ENCODE data around the gene TMEM229B.

TMEM229B gene

DNA sequence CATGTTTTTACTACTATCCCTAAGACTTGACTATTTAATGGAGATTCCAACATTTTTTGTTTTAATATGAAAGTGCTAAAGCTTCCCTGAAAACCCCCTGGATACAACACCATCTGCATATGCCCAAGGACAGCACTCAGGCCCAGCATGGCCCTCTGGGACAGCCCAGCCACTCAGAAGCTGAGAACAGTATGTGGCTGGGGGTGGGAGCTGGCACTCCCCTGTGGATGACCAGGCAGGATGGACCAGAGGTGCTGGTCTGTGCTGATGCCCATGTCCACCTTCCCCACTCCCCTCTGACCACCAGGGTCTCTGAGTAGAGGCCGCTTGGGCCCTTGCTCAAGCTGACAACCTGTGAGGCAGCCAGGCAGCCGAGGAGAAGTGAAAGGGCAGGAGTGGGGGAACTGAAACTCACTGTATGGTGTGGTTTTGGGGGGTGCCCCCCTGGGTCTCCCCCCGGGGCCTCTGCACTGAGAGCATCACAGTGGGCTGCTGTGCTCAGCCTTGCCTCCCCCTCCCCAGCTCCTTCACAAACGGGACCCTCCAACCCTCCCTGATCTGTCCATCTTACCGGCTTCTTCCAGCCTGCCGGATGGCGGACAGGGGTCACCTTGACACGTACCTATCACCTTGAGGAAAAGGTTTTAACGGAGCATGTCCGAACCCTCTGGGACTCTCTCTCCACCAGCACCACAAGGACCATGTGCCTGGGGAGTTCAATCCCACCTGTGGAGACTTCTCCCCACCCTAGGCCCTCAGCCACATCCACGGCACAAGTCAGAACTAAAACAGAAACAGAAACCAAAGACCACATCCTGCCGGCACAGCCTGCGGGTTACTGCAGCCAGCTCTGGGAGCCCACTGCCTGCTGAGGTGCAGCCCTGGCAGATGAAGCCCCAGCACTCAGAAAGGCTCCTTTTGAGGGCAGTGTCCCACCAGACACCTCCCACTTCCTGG, at the start of gene TMEM229B:
Gene TMEM229B, minus strand, starts transcription at position 785 of the 957 bp plus-strand sequence. CDS start 14,798 bp downstream, outside the sequence.
- DNase-seq (ENCODE audit: low spot score) = peak; percentile 83

DNA sequence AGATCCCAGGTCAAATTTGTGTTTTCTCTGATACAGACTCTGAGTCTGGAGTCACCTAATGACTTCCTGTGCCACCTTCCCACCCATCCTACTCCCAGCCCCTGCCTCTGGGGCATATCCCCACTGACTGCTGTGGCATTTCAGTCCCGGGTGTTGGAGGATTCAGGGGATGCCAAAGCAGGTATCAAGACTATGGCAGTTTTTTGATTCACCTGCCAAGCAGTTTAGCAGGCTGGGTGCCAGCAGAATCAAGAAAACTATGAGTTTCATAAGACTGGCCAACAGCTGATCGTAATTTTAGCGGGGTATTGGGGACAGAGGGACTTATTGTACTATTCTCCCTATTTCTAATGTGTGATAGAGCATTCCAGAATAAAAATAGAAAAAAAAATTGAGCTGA, 49.2 kb upstream of the TMEM229B start:
- no peak for DNase-seq (ENCODE audit: low spot score)

DNA sequence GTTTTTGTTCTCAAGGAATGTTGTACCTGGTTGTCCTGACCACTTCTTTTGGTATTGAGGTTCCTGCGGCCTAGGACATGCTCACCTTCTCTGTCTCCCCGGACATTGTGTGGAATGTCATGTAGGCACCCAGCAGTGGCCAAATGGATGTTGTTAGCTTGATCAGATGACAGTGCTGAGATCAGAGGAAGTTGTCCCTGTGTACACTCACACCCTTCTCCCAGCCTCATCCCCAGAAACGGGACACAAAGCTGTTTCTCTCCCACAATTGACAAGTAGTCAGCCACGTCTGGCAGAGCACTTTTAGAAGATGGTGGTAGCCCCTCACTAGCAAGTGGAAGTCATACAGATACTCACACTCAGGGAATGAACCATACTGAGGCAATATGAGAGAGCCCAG, 47.6 kb upstream of the TMEM229B start:
- no peak for DNase-seq (ENCODE audit: low spot score)

DNA sequence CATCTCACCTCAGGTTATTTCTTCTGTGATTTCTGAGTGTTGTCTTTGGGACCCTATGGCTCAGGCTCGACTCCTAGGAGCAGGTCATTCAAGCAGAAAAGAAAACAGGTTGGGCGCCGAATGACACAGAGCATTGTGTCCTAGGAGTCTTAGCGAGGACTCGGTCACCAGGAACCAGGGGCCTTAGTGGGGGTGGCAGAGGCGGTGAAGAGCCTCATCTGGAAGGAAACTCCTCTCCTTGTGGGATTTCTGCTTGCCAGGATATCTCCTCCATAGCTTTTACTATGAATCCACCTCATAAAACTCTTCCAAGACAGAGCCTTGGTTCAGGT, 45.2 kb upstream of the TMEM229B start:
- DNase-seq (ENCODE audit: low spot score) = no peak

DNA sequence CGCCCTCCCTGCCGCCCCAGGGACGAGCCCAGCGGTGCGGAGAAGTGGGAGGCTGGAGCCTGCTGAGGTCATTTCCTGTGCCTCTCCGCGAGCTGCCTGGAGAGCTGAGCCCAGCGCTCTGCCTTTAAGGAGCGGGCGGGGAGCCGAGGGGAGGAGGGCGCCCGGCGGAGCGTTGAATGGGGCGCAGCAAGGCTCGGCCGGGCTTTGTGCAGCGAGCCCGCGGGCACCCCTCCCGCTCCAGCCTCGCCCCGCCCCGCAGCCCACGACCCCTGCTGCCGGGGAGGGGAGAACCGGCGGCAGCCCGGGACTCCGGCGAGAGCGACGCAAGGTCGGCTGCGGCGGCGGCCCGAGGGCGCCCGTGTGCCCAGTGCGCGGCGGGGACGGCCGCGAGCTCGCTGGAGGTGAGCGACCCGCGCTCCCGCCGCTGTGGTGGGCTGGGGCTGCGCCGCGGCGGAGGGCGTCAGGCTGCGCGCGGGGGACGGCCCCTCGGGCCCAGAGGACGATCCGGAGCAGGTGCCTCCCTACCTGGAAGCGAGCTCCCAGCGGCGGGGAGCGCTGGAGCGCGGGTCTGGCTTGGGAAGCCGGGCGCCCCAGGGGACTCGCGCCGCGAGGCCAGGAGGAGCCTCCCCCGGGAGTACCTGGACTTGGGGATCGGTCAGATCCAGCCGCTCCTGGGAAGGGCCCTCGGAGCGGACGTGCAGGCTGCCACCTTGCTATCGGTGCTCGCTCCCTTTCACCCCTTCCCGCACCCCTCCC, 44.7 kb upstream of the TMEM229B start, which contains the start of gene PLEKHH1:
Gene PLEKHH1, plus strand, starts transcription at position 293 of the 756 bp plus-strand sequence. CDS start 8,578 bp downstream, outside the sequence.
- DNase-seq (ENCODE audit: low spot score) = no peak

DNA sequence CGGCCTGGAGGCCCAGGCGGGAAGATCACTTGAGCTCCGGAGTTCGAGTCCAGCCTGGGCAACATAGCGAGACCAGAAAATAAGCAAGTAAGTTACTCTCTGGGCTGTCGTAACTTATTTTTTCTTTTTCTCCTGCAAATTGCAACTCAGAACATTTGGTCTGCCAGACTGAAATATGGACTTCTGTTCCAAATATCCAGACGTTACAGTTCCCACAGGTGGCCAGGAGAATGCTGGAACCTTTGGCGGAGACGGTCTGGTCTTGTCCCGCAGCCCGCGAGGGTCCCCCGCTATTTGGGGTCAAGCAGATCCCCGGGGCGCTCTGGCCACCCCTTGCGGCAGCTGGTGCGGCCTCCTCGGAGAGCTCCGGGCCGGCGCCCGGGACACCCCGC, 44.1 kb upstream of the TMEM229B start:
- no peak for DNase-seq (ENCODE audit: low spot score)

DNA sequence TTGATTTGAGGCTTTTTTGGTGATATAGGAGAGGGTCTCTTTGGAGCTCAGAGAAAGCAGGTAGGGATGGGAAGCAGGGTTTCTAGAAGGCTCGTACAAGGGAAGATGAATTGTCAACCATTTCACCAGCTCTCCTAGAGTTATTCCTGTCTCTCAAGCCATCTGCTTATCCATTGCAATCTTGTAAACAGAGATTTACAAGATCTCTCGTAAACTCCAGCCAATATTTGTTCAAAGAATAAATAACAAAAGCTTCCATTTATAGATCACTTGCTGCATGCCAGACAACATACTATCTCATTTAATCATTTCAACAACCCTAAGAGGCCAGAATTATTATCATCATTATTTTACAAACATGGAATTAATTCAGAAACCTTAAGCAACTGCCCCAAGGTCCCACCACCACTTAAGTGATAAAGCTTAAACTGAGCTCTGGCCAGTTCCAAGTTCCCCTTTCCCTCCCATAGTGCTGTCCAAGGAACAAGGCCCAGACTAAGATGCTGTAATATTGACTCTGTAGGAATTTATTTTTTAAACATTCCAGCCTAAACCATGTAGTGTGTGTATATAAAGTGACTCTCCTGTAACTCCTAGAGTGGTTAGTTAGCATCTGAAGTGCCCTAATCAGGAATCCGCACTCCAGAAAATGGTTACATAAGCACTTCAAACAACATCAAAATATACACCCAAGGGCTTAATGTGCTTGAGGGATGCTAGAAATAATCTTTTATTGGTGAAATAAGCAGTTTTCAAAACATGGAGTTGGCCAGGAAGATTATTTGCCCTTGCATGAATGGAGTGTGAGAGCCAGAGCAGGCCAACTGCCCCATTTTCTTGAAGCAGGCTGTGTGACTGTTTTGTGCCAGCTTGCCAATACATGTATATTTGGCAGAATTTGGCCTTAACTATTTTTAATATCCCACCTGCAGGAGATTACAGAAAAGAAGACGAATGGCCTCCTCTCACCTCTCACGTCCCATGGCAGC, 41.7 kb upstream of the TMEM229B start:
- no peak for DNase-seq (ENCODE audit: low spot score)

DNA sequence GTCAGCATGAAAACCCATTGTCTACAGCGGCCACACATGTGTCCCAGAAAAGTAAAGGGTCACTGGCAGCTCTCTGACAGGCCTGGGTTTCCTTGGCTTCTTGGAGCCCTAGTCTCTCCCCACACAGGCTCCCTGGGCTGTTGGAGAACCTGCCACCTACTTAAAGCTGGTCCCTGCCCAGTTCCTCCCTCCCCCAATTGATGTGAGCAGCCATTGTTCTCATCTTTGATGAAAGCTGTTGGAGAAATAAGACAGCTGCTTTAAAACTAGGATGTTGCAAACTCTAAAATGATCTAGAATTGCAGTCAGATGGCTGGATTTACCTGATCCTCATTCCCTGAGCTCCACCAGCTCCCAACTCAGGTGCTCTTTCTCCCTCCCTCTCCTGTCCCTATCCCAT, 39.8 kb upstream of the TMEM229B start:
- DNase-seq (ENCODE audit: low spot score) = no peak

DNA sequence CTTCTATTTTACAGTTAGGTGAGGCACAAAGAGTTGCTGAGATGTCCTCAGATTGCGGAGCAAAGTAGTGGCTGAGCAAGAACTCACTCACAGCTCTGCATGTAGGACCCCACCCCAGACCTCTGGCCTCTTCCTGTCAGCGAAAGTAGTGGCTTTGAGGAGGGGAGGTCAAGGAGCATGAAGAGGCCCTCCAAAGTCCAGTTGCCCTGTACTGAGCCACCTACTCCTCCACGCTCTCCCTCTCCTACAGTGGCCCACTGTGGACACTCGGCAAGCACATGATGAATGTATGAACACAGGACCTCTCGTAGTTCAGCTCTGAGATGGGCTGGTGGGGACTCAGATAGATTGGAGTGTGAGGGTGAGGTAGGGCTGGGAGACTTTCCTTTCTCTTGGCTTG, 39.2 kb upstream of the TMEM229B start:
- DNase-seq (ENCODE audit: low spot score) = no peak

DNA sequence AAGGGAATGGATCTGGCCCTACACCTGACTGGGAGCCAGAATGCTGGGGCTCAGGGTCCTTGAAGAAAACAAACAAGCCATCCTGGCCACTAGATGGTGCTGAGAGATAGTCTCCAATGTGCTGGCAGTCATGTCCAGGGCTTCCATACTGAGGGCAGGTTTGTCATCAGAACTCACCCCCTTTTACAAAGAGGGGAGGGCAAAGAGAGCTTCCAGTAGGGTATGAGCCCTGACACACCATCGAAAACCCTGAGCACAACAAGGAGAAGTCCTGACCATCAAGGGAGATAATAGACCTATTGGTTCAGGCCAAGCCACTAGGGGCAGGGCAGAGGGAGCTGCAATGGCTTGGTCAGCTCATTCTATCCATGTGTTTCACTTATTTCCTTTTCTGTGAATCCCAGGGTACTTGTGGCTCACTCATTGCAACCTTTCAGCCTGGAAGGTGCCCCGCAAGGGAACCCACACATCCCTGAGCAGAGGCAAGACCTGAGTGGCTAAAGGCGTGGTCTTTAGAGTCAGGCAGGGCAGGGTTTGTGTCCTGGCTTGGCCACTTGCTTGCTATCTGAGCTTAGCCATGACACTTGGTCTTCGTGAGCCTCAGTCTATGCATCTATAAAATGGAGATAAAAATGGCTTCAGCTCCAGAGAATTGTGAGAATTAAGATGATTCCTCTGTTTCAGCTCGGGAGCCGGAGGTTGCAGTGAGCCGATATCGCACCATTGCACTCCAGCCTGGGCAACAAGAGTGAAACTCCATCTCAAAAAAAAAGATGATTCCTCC, 38.3 kb upstream of the TMEM229B start:
- DNase-seq (ENCODE audit: low spot score) = peak; percentile 50

DNA sequence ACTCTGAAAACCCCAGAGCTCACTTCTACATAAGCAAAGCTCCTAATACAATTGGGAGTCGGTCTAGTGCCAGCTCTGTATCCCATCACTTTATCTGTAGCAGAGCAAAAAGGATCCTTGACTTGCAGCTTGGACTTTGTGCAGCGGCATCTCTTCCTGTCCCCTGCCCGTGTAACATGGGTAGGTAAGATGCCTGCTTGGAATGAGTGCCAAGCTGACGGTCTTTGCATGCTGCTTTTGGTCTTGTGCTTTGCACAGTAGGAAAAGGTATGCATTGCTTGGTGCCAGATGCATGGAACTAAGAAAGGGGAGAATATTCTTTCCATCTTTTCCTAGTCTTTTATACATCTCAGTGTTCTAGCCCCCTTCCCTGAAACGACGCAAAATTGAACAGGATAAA, 37.7 kb upstream of the TMEM229B start:
- DNase-seq (ENCODE audit: low spot score) = no peak

DNA sequence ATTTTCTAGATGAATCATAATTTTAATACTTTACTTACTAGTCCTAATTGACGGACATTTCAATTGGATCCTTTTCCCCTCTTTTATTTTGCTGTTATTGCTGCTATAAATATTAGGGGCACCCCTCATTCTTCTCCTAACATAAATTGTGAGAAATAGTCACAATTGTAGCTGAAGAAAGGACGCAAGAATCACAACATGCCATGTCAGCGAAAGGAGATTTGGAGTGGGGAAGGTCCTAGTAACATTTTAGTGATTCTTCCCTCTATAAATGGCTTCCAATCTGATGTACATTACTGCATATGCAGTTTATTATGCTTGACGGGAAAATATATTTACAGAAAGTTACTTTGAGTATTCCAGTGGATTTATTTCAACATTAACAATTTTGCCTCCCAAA, 36.9 kb upstream of the TMEM229B start:
- DNase-seq (ENCODE audit: low spot score) = no peak

DNA sequence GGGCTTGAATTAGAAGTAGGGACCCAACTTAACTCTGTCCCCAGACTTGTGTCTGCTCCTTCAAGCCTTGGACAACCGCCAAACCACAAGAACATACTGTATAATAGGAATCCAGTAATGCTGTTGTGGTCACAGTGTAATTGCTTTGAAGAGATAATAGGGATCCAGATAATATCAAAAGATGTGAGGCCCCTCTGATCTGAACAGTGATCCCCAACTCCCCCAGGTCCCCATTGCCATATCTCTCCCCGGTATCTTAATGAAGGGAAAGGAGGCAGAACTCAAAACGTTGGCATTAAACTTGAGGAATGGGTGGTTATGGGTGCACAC, 36.1 kb upstream of the TMEM229B start:
- DNase-seq (ENCODE audit: low spot score) = peak; percentile 7

DNA sequence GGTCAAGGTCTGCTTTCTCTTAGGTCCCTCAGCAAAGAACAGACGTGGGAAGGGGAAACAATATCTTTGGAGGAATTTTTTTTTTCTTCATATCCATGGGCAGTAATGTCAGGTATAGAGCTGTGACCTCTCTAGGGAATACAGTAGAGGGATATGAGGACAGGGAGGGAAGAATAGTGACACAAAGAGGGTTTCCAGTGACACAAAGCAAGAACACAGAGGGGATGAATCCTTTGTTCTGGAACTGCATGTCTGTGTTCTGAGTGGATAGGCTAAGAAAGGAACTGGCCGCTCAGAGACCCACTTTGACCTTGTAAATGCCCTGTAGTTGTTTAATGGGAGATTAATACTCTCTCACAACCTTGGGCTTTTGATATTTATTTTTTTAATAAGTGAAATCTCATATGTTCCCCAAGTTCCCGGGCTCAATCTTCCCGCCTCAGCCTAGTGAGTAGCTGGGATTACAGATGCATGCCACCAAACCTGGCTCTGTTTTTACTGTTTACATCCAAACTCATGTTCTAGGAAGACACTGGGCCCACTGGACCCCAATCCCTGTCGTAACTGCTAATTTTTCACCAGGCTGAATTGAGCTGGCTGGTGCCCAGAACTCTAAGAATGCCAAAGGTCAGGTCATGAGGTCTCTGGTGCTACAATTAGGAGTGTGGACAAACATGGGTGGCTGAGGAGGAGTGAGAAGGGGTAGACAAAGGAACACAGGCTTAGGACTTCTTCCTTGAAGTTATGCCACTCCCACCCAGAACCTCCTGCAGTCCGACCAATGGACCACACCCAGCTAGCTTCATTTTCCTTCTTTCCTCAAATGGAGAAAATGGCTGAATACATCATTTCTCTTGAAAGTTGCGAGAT, 35.5 kb upstream of the TMEM229B start:
- no peak for DNase-seq (ENCODE audit: low spot score)

DNA sequence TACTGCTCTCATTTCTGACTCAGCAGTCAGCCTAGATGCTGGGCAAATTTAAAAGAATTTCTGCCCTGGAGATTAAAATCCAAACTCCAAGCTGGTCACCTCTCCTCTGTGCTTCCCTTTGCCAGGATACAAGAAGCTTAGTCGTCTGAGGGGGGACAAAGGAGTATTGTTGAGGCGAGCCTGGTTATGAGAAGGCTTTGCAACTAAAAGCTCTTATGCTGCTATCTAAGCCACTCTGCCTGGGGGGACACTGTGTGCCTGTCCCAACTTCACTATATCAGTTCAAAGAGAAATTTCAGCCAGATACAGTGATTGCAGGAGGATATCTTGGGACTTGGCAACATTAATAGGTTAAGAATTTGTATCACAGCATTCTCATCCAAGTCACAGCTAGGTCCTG, 33.7 kb upstream of the TMEM229B start:
- no peak for DNase-seq (ENCODE audit: low spot score)

DNA sequence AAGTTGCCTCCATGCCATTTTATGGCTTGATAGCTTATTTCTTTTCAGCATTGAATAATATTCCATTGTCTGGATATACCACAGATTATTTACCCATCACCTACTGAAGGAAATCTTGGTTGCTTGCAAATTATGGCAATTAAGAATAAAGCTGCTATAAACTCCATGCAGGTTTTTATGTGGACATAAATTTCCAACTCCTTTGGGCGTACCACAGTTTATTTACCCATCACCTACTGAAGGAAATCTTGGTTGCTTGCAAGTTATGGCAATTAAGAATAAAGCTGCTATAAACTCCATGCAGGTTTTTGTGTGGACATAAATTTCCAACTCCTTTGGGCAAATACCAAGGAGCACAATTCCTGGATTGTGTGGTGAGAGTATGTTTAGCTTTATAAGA, 32.0 kb upstream of the TMEM229B start:
- DNase-seq (ENCODE audit: low spot score) = no peak

DNA sequence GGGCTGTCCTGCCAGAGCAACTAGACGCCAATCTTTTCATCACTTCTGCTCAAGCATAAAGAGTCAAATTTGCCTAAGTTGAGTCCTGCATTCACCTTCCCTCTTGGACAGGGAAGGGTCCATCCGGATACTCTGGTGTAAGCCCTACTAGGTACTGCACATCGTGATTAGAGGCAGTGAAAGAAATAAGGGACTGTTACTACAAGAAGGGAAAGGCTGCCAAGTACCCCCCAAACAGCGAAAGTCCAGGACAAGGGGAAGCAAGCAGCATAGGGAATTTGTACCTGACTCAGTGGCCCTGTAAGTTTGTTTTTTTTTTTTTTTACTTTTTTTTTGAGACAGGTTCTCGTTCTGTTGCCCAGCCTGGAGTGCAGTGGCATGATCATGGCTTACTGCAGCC, 30.9 kb upstream of the TMEM229B start:
- DNase-seq (ENCODE audit: low spot score) = no peak

DNA sequence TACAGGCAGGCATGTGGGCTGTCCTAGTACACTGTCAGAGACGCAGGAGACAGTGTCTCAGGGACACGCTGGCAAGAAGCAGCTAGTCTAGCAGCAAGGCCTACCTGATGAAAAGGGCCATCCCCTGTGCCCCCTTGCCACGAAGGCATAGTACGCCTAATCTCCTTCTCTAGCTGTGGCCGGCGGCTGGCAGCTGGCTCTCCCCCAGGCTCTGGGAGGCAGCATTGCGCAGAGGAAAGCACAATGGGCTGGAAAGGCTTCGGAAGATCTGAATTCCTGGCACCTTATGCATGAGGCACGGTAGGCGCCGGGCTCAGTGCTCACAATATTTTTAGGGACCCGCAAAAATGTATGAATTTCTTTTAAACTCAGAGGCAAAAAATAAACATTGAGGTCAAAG, 28.6 kb upstream of the TMEM229B start:
- DNase-seq (ENCODE audit: low spot score) = no peak

DNA sequence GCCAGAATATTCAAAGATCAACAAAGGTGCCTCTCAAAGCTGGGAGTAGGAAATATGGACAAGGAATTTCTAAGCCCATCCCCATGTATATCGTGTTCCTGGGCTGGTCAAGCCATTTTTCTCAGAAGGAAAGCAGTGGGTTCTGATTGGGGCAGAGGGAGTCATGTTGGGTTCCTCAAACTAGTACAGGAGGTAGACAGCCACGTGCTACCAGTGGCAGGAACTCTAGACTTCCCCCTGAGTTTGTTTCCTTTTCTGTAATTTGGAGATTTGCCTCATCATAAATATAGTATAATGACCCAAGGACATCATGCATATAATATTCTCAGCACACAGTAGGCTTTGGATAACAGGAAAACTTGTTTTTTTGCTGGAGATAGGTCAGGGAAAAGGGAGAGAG, 28.2 kb upstream of the TMEM229B start:
- DNase-seq (ENCODE audit: low spot score) = no peak

DNA sequence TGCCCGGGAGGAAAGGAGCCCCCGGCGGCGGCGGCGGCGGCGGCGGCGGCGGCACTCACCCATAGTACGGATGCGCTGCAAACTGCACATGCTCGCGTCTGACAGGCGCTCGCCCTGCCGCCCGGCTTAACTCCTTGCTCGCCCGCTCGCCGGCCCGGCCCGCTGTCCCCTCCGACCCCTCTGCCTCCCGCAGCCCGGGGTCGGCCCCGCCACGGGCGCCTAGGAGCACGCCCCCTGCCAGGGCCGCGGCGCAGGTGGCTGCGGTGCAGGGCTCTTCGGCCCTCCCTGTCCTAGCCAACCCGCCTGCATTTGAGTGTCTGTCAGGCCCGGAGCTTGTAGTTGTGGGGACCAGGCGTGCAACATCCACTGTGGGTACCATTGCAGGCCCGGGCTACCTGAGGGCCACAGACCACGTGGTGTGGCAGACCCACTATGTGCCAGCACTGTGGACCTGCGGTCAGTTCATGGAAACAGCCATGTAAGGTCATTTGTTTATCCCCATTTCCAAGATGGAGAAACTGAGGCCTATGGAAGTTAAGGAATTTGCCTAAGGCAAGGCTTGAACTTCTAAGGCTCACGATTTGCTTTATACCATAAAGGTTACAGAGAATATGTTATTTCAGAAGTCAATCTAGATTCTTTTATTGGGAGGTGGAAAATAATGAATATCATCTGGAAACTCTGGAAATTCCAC, 27.0 kb upstream of the TMEM229B start:
- peak; percentile 32 for DNase-seq (ENCODE audit: low spot score)
